WTC11 (cell line): ENCODE results near the gene SLC66A2.

Source experiments
- GABPB1 ChIP-seq: sonication (generic); formaldehyde crosslinking; IDR thresholded peaks from 2 replicates; pipeline ENCODE4 v1.8.1; 2023; ENCODE audit warnings: mild to moderate bottlenecking, missing genetic modification reagents
- ZNF138 ChIP-seq: sonication (generic); formaldehyde crosslinking; conservative IDR thresholded peaks from 2 replicates; pipeline ENCODE4 v1.8.1; 2022; ENCODE audit warnings: mild to moderate bottlenecking, moderate library complexity, missing genetic modification reagents
- TF ChIP-seq, protein P1 (sequence below): fragments of 200-600 bp; IDR thresholded peaks from 2 replicates; pipeline ENCODE4 v1.8.0; 2022; ENCODE audit warnings: antibody characterized with exemption
- TF ChIP-seq, protein P2 (sequence below): sonication (generic); formaldehyde crosslinking; IDR thresholded peaks from 2 replicates; pipeline ENCODE4 v1.8.1; 2023; ENCODE audit warnings: mild to moderate bottlenecking, moderate library complexity, missing genetic modification reagents
- TF ChIP-seq, protein P3 (sequence below): sonication (generic); formaldehyde crosslinking; IDR thresholded peaks from 2 replicates; pipeline ENCODE4 v1.8.0; 2022; ENCODE audit warnings: mild to moderate bottlenecking, missing genetic modification reagents

DNA sequence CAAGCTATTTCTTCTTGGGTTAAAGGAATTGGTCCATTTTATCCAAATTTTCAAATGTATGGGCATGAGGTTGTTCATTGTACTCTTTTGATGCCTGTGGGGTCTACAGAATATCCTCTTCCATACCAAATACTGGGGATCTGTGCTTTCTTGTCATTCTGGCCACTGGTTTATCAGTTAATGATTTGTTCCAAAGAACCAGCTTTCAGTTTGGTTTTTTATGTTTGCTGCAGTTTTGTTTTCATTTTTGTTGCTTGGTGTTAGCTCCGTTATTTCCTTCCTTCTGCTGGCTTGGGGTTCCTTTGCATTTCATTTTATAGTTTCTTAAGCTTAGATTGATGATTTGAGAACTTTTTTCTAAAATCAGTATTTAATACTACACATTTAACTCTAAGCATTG is 45.5 kb downstream of the SLC66A2 start:
- TF ChIP-seq, protein P1, sequence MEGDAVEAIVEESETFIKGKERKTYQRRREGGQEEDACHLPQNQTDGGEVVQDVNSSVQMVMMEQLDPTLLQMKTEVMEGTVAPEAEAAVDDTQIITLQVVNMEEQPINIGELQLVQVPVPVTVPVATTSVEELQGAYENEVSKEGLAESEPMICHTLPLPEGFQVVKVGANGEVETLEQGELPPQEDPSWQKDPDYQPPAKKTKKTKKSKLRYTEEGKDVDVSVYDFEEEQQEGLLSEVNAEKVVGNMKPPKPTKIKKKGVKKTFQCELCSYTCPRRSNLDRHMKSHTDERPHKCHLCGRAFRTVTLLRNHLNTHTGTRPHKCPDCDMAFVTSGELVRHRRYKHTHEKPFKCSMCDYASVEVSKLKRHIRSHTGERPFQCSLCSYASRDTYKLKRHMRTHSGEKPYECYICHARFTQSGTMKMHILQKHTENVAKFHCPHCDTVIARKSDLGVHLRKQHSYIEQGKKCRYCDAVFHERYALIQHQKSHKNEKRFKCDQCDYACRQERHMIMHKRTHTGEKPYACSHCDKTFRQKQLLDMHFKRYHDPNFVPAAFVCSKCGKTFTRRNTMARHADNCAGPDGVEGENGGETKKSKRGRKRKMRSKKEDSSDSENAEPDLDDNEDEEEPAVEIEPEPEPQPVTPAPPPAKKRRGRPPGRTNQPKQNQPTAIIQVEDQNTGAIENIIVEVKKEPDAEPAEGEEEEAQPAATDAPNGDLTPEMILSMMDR, result no peak
- TF ChIP-seq, protein P2, sequence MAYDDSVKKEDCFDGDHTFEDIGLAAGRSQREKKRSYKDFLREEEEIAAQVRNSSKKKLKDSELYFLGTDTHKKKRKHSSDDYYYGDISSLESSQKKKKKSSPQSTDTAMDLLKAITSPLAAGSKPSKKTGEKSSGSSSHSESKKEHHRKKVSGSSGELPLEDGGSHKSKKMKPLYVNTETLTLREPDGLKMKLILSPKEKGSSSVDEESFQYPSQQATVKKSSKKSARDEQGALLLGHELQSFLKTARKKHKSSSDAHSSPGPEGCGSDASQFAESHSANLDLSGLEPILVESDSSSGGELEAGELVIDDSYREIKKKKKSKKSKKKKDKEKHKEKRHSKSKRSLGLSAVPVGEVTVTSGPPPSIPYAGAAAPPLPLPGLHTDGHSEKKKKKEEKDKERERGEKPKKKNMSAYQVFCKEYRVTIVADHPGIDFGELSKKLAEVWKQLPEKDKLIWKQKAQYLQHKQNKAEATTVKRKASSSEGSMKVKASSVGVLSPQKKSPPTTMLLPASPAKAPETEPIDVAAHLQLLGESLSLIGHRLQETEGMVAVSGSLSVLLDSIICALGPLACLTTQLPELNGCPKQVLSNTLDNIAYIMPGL (CRISPR knock-in tag), result no peak
- TF ChIP-seq ZNF138 (CRISPR knock-in tag) (no peak), GABPB1 (no peak)
- TF ChIP-seq, protein P3, sequence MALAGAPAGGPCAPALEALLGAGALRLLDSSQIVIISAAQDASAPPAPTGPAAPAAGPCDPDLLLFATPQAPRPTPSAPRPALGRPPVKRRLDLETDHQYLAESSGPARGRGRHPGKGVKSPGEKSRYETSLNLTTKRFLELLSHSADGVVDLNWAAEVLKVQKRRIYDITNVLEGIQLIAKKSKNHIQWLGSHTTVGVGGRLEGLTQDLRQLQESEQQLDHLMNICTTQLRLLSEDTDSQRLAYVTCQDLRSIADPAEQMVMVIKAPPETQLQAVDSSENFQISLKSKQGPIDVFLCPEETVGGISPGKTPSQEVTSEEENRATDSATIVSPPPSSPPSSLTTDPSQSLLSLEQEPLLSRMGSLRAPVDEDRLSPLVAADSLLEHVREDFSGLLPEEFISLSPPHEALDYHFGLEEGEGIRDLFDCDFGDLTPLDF (CRISPR knock-in tag), result no peak
